G401.6 (cell line): ENCODE results near the gene STX18.
"Not testable (repeated sequence)": the region's sequence is repeated elsewhere in the genome, so short reads cannot be mapped to it uniquely, and the experiment has no call there.

Experiments used
- FAIRE-seq: peaks from 2 replicates; lab custom pipeline; 2012; peaks lifted over from hg19 to GRCh38; lab: Jason Lieb, UNC

Gene STX18

DNA sequence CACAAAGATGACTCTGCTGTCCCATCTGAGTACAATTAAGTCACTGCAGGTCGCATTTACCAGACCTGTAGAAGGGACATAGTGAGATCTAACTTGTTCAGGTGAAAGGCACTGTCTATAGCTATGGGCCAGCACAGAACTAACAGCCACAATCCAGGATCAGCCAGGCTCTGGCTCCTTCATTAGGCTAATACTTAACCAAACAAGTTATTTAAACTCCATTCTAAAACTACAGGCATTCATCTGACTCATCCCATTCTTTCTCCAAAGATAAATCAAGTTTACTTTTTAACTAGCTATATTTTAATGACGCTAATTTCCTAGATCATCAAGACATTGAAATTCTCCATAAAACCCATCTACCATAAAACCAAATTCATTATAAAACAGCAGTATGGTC, 62.5 kb downstream of the STX18 start:
- no peak for FAIRE-seq

DNA sequence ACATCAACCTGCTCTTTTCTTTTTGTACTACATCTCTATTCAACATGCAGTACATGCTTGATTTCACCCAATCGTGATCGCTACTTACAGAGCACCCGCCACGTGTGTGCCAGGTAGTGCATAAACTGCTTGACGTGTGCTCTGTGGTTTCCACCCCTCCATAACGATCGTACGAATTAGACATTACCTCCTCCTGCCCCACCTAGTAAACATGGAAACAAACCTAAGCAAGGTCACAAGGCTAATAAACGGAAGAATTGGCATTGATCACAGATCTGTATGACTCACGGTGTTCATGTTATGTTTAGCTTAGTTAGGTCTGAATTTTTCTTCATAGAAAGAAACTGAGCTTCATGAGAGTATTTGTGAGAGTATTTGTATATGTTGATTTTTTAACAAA, 64.1 kb downstream of the STX18 start:
- FAIRE-seq, result no peak

DNA sequence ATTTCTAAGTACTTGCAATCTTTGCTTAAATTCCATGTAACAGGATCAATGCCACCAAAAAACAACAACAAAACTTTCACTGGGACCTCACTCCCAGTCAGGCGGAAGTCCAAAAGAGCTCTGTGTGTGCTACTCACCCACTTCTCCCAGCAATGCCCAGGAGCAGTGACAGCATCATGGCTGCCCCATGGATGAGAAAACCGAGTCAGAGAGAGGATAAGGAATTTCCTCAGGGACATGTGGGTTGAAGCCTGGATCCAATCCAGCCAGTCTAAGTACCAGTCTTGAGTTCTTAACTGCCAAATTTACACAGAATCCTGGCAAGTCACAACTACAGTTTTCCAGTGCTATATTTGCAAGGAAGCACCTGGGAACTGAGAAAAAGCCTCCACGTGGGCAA, 64.5 kb downstream of the STX18 start:
- no peak for FAIRE-seq

DNA sequence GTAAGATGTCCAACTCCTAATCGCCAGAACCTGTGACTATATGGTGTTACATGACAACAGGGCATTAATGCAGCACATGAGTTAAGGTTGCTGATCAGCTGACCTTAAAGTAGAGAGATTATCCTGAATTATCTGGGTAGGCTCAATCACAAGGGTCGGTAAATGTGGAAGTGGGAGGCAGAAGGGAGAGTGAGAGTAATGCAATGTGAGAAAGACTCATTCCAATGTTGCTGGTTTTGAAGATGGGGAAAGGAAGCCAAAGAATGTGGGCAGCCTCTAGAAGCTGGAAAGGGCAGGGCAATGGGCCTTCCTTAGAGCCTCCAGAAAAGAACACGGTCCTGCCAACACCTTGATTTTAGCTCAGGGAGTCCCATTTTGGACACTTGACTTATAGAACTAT, 67.4 kb downstream of the STX18 start:
- FAIRE-seq, result no peak

DNA sequence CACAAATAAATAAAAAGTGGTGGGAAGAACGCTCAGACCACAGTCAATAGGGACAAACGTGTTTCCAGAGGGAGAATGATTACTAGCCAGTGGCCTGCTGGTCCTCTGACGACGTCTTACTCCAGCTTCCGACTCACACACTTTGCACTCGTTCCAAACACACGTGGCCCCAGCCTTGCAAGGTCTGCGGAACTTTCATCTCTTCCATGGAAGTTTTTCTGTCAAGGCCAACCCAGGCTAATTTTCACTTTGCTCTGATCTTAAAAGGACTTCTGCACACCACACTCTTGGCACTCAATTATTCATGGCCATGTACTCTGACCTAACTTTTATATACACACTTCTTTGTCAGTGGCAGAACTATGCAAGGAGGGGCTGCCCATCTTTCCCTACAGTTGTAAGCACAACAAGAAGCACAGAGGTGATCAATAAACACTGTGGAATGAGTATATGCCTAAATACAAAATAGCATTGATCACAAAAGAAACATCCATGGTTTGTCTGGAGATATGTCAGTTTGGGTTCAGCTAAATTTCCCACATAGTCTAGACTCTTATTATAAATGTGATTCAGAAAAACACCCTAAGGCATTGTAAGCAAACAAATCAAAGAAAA, 69.4 kb downstream of the STX18 start:
- no peak for FAIRE-seq

DNA sequence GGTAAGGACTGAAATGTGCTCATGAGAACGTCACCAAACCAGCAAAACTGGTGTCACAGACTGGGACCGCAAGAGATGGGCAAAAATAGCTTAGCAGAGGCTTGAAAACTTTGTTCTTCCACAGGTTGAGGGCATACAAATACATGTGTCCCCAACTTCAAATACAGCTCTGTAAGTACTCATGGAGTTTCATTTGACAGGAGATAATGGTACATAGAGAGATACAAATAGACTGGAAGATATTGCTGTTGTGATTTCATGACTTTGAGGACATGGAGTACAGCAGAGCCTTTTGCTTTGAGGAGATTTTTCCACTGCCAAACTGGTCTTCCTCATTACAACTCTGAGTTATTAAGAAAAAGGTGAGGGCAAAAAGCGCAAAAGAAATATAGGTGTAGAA, 70.7 kb downstream of the STX18 start:
- no peak for FAIRE-seq

DNA sequence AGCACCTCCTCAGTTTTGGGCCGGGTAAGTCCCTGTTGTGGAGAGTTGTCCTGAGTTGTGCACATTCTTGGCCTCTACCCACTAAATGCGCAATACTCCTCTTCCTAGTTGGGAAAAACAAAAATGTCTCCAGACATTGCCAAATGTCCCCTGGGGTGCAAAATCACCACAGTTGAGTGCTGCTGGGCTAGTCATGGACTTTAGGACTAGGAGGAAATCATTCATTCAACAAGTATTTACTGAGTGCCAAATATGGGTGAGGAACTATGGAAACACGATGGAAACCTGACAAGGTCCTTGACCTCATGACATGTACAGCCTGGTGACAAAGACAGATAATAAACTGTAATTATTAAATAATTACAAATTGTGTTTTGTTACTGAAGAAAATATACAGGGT, 71.6 kb downstream of the STX18 start:
- no peak for FAIRE-seq

DNA sequence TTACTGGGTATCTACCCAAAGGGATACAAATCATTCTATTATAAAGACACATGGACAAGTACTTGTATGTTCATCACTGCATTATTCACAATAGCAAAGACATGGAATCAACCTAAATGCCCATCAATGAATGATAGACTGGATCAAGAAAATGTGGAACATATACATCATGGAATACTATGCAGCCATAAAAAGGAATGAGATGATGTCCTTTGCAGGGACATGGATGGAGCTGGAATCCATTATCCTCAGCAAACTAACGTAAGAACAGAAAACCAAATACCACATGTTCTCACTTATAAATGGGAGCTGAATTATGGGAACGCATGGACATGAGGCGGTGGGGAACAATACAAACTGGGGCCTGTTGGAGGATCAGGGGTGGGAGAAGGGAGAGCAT, 76.6 kb downstream of the STX18 start:
- FAIRE-seq, result not testable (repeated sequence)

DNA sequence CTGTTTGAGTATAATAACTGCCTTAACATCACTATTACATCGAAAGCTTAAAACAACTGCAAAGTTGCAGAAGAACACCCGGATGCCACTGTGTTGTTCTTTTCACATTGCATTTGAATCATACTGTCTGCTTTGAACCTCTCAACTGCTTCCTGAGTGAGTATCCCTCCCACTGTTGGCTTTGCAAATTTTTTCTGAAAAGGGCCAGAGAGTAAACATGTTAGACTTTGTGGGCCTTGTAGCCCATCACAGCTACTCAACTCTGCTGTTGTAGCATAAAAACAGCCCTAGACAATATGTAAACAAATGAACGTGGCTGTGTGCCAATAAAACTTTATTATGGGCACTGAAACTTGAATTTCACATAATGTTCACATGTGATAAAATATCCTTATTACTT, 78.9 kb downstream of the STX18 start:
- no peak for FAIRE-seq

DNA sequence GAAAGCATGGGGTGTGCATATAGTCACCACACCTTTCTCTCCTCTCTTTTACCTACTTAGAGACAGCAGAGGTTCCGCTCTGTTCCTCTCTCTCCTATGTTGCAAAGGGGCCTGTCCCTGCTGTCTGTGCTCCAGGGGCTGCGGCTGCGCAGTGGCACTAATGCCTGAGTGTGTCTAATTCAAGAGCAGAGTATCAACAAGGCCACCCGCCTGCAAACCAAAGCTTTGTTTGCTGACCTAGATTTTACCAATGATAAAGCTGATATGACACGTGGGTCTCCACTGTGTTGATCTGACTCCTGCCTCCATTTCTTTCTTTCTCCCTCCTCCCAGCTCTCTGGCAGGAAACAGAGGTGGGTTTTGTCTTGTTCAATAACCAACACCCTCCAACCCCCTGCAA, 80.0 kb downstream of the STX18 start:
- no peak for FAIRE-seq

DNA sequence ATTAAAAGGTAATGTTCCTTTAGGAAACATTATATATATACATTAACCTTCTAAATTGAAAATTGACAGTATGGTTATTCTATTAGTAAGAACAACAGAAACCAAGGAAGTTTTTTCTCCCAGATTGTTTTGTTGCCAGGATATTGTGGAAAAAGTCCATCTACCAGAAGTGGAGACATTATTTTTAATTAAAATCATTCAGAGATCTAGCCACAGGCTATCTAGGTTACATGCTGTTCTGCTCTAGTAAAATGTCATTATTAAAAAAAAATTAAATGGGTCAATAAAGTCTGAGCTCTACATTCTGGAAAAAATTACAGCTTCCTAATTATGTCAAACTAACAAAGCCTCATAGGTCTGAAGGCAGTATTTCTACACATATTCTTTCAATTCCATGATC, 80.7 kb downstream of the STX18 start:
- FAIRE-seq, result no peak

DNA sequence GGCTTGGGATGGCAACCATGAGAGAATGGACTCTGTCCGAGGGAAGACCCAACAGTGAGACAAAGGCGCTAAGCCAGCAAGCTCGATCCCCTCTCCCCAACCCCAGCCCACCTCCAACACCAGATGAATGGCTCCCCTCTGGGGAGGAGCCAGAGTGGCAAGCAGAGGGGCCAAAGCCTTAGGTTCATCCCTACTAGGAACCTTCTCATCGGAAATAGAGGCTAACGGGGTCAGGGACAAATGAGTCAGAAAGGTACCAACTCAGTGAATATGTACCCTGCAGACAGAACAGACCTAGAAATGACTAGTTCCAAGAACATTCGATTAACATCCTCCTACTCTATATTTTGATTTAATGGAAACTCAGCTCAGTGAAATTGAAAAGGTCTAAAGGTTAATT, 81.1 kb downstream of the STX18 start:
- FAIRE-seq, result no peak

DNA sequence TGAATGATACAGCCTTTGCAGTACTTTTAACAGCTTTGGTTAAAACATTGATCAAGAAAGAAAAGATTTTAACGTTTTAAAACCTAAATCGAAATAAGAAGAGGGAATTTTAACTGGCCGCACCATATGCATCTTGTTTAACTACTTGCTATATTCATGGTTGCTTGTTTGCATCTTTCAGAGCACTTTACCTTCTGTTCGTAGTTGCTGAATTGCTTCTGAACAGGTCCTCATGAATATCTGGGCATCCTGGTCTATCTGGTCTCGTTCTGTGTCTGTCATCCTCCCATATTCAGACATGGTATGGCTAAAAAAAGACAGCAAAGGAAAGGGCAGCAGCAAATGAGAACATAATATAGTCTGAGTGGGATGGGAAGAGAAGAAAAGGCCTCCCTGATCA, 82.7 kb downstream of the STX18 start:
- no peak for FAIRE-seq

DNA sequence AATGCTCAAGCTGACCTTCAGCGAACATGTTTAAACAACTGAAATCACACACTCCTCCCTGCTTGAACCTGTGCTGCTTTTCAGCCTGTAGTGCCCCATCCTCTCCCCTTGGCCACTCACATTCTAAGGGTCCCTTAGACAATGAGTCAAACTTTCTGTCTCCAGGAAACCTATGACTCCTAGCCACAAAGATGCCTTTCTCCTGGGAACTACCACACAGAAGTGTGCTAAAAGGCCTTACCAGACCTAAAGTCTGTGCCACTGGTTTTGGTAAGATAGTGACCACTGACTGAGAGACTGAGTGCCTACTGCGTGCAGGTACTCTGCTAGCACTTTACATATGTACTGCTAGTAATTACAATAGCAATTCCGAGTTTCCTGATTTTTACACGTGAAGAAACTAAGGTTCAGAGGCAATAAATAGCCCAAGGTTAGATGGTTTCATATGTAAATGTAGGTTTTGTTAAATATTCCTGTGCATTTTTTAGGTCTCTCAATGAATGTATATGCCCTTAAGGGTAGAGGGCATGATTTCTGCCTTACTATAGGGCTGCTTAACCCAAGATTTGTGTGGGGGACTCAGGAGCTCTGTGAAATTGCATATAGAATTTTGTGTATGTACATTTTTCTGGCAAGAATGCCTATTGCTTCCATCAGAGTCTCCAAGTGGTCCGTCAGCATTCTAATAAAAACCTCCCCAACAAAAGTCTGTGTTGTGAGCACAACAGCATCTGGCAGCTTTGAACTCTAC, 83.9 kb downstream of the STX18 start:
- FAIRE-seq, result no peak

DNA sequence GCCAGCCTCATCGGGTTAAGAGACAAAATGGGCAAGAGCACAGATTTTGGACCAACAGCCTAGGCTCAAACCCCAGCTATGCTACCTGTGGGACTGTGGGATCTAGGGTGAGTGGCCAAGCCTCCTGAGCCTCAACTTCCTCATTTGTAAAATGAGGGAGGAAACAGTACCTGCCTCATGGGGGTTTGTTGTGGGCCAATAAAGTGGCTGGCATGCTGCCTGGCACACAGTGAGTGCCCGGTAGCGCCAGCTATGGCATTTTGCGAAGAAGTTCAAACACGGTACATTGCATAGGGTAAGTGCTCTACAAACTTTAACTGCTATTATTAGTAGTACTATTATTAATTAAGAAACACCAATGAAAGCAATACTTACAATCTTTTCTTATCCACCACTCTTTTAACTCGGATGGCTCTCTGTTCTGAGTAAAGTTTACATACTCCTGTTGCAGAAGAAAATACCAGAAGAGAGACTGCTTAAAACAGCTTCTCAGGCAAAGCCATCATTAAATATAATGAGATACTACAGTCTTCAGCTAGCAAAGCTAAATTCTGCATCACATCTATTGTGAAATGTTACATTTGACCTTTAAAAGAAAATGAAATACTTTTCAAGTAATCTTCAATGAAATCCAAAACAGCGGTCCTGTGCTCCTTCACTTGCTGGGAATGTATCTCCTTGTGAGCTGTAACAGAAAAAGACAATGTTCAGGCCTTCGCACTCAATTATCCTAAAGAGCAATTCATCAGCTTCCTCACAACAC, 84.9 kb downstream of the STX18 start:
- FAIRE-seq, result no peak

DNA sequence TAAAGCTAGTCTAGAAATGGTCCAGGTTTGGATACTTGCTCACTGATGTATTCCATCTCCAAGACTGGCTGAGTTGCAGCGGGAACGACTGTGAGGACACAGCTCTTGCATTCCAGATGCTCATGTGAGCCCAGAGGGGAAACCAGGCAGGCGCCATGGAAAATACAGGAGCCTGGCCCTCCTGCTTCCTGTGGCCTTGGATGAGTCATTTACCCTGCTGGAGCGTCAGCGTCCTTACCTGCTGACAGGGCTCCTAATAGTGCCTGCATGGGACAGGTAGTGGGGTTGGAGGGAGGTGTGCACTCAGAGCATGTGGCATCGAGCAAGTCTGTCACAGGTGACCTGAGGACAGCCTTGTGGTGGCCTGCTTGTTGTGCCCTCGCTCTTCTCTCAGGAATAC, 85.5 kb downstream of the STX18 start:
- FAIRE-seq, result no peak

DNA sequence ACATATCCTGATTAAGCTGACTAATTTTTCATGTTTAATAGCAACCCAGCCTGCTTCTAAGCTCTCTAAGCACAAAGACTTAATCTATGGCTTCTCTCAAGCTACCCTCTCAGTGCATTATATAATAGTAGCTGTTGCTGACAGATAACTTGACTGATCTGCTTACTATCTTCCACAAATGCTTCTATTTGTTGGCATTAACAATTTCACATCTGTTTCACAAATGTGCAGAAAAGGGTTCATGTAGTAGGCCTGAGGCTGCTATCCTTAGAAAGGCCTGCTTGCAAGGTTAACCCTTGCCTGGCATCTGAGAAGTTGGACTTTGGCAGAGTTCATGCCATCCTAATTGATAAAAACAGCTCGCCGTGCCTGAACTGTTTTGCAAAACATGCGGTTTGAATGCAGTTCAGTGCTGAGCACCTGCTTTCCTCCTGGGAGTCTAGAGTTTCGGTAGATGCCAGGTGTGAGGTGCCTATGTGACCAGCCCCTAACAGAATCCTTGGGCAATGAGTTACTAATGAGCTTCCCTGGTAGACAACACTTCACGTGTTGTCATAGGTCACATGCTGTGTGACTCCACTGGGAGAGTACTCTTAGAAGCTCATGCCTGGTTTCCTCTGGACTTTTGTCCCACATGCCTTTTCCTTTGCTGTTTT, 86.5 kb downstream of the STX18 start:
- no peak for FAIRE-seq

DNA sequence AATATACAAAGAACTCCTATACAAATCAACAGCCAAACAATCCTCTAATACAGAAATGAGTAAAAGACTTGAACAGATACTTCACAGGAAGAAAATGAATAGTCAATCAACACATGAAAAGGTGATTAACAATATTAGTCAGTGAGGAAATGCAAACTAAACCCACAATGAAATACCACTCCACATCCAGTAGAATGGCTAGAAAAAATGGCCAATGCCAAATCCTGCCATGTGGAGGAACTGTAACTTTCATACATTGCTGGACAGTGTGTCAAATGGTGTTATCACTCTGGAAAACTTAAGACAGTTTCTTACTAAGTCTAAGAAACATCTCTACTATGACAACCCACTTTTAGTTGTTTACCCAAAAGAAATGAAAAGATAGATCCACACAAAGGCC, 95.4 kb downstream of the STX18 start:
- no peak for FAIRE-seq

DNA sequence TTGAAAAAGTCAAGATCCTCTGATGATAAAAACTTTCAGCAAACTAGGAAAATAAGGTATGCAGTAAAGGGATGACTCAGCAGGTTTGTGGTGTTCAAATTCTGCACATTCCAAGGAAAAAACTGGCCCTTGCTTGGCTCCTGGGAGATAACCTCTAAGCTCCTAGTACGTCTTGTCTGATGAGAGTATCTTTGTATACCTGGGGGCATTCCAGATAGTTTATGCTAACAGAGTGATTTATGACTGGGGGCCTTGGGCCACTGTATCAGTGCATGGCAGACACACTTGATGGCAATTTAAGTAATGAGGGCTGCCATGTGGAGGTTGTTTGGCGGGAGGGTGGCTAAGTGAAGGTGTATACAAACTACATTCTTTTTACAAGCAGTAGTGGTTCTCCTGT, 98.0 kb downstream of the STX18 start:
- FAIRE-seq, result no peak

DNA sequence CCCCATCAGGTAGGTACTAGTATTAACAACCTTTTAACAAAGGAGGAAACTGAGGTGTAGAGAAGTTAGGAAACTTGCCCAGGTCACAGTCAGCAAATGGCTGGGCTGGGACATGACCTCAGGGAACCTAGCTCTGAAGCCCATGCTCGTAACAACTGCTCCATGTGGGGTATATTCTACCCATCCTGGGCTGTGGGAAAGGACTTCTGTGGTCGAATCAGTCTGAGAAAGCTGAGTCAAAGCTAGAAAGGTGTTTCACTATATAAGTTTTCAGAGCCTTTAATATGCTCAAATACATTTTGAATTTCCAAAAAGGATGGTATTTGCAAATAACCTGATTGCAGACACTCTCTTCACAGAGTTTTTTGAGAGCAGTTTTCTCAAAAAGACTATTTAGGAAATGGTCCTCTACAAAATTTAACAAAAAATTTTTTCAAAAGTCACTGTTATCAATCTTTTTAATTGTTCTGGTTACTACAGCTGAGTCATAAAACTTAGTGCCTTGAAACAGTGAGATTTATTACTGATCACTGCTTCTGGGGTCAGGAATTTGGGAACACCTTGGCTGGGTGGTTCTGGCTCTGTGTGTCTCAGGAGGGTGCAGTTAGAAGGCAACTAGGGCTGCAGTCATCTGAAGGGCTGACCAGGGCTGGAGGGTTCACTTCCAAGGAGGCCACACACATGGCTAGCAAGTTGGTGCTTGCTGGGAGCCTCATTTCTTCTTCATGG, 101.4 kb downstream of the STX18 start:
- no peak for FAIRE-seq

DNA sequence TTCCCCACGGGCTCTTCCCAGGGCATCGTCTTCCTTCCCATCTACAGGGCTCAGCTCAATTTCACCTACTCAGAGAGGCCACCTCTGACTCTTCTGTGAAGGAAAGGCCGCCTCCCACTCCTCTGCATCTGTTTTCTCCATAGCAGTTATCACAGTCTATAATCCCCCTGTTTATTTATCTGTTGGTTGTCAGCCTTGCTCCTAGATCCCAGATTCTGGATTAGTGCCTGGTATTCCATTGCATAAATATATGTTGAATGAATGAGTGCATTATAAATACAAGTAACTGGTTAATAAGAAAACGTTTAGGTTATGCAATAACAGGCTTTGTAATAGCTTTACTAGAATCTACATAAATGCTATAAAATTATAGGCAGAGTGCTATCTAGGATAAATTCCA, 102.1 kb downstream of the STX18 start:
- no peak for FAIRE-seq

DNA sequence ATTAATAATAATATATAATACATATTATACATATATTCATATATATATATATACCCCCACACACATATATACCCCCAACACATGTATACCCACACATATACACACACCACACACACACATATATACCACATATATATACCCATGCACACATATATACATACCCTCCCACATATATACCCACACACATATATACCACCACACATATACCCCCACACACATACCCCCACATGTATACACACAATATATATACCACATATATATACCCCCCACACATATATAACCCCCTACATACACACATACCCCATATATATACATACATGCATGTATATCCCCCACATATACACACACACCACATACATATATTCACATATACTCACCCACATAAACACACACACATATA, 103.0 kb downstream of the STX18 start:
- FAIRE-seq, result no peak
